Ishikawa (cell line): ENCODE measurements around the gene MYOZ2.

Experiments
- CEBPB ChIP-seq: IDR thresholded peaks from 2 replicates; pipeline ENCODE4 v1.6.1; 2012
- CREB1 ChIP-seq: IDR thresholded peaks from 2 replicates; pipeline ENCODE4 v1.6.1; 2012; ENCODE audit warnings: low read depth
- EGR1 ChIP-seq: IDR thresholded peaks from 2 replicates; pipeline ENCODE4 v1.6.1; 2012
- EP300 ChIP-seq: IDR thresholded peaks from 2 replicates; pipeline ENCODE4 v1.6.1; 2012; ENCODE audit warnings: borderline replicate concordance
- FOXM1 ChIP-seq: IDR thresholded peaks from 2 replicates; pipeline ENCODE4 v1.6.1; 2012; ENCODE audit warnings: low read depth, borderline replicate concordance
- MAX ChIP-seq: IDR thresholded peaks from 2 replicates; pipeline ENCODE4 v1.6.1; 2012
- NFIC ChIP-seq: IDR thresholded peaks from 2 replicates; pipeline ENCODE4 v1.6.1; 2012
- RAD21 ChIP-seq: IDR thresholded peaks from 2 replicates; pipeline ENCODE4 v1.6.1; 2012; ENCODE audit warnings: low read depth
- REST ChIP-seq: IDR thresholded peaks from 2 replicates; pipeline ENCODE4 v1.6.1; 2012; ENCODE audit warnings: low read depth, mild to moderate bottlenecking
- TAF1 ChIP-seq: IDR thresholded peaks from 2 replicates; pipeline ENCODE4 v1.6.1; 2012; ENCODE audit warnings: low read depth, mild to moderate bottlenecking
- TCF12 ChIP-seq: IDR thresholded peaks from 2 replicates; pipeline ENCODE4 v1.6.1; 2012; ENCODE audit warnings: low read depth
- TEAD4 ChIP-seq: IDR thresholded peaks from 2 replicates; pipeline ENCODE4 v1.6.1; 2012
- USF1 ChIP-seq: IDR thresholded peaks from 2 replicates; pipeline ENCODE4 v1.6.1; 2012
- YY1 ChIP-seq: IDR thresholded peaks from 2 replicates; pipeline ENCODE4 v1.6.1; 2012; ENCODE audit warnings: low read depth
- ZBTB7A ChIP-seq: IDR thresholded peaks from 2 replicates; pipeline ENCODE4 v1.6.1; 2012; ENCODE audit warnings: low read depth

The MYOZ2 gene

GRCh38 chr4:119136546-119136945, 914 bp downstream of the MYOZ2 start:
- TF ChIP-seq TCF12 = no peak
- no peak for TF ChIP-seq ZBTB7A
- no peak for TF ChIP-seq RAD21
- TF ChIP-seq TAF1 = no peak
- TF ChIP-seq YY1 = no peak
- TF ChIP-seq MAX = no peak
- no peak for TF ChIP-seq FOXM1
- no peak for TF ChIP-seq NFIC
- TF ChIP-seq USF1 = no peak
- no peak for TF ChIP-seq REST
- no peak for TF ChIP-seq TEAD4

- TF ChIP-seq CEBPB (no peak), TAF1 (no peak), TEAD4 (no peak), TCF12 (no peak), NFIC (no peak), EP300 (no peak), YY1 (no peak), MAX (no peak), REST (no peak), EGR1 (no peak), RAD21 (no peak), ZBTB7A (no peak), FOXM1 (no peak)
Measured at GRCh38 chr4:119138046-119138445, 2.4 kb downstream of the MYOZ2 start.

- TF ChIP-seq CEBPB (no peak), TCF12 (no peak), MAX (no peak), NFIC (no peak), USF1 (no peak), RAD21 (no peak), TAF1 (no peak), YY1 (no peak), REST (no peak), EGR1 (no peak), FOXM1 (no peak), TEAD4 (no peak), ZBTB7A (no peak), EP300 (no peak), CREB1 (no peak)
Measured at GRCh38 chr4:119139311-119139710, 3.7 kb downstream of the MYOZ2 start.

GRCh38 chr4:119139822-119140252, 4.2 kb downstream of the MYOZ2 start:
- TF ChIP-seq NFIC (no peak), EGR1 (no peak), REST (no peak), CREB1 (no peak), TAF1 (no peak), TEAD4 (no peak), MAX (no peak), FOXM1 (no peak), TCF12 (no peak), RAD21 (no peak), ZBTB7A (no peak), YY1 (no peak), EP300 (no peak), USF1 (no peak), CEBPB (no peak)
